Subcutaneous adipose tissue (tissue), 4 donors: ENCODE measurements around the gene ETV7. TPM values are rescaled to one million over a fixed set of nuclear protein-coding genes. Genes with fewer than 3 reads are reported as not detected.

Experiments
- total RNA-seq, 4 donors: library from RNA; depleted of rRNA; stranded (reverse); fragments of >200 nt; gene quantifications; one replicate each; pipeline ENCODE4 v1.1.0, GENCODE V29; 2016
- TF ChIP-seq, protein P1 (sequence below): fragments of 450-650 bp; IDR thresholded peaks from one replicate; pipeline ENCODE4 v1.5.1; 2016; ENCODE audit warnings: low read depth, mild to moderate bottlenecking, control low read depth, antibody characterized with exemption, moderate library complexity

ETV7 gene
- total RNA-seq, 4 donors from 2014 or later: 0.44 to 1.6 (median 0.54) TPM

DNA sequence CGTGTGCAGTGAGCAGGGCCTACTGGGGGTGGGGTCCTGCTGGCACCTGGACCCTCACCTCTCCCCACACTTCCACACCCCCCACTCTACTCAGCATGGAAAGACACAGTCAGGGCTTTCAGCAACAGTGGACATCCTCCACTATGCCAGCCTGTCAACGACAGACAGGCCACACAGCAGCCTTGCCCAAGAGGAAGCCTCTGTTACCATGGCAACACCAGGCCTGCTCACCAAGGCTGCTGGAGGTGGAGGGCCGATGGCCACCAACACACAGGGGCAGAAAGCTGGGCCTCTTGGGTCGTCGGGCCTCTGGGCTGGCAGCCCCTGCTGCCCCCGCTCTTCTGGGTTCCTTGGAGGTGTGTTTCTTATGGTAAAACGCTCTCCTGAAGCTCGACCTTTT lies 64.4 kb downstream of the ETV7 start:
- TF ChIP-seq, protein P1, sequence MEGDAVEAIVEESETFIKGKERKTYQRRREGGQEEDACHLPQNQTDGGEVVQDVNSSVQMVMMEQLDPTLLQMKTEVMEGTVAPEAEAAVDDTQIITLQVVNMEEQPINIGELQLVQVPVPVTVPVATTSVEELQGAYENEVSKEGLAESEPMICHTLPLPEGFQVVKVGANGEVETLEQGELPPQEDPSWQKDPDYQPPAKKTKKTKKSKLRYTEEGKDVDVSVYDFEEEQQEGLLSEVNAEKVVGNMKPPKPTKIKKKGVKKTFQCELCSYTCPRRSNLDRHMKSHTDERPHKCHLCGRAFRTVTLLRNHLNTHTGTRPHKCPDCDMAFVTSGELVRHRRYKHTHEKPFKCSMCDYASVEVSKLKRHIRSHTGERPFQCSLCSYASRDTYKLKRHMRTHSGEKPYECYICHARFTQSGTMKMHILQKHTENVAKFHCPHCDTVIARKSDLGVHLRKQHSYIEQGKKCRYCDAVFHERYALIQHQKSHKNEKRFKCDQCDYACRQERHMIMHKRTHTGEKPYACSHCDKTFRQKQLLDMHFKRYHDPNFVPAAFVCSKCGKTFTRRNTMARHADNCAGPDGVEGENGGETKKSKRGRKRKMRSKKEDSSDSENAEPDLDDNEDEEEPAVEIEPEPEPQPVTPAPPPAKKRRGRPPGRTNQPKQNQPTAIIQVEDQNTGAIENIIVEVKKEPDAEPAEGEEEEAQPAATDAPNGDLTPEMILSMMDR: no peak

DNA sequence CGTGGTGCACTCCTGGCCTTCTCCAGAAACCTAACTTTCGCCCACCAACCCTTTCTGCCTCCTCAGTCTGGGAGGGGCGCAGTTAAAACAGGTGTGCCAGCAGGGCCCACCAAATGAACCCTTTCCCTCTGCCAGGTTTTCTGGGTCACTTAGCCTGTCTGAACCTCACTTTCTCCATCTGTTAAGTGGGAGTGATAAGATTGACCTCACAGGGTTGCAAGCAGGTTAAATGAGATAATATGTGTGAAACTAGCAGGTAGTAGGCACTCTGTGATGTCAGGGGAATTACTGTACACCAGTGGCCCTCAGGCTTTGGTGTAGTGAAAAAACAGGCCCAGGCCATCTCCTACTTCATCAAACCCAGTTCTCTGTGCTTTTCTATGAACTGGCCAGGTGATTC lies 64.9 kb downstream of the ETV7 start:
- TF ChIP-seq, protein P1: no peak

DNA sequence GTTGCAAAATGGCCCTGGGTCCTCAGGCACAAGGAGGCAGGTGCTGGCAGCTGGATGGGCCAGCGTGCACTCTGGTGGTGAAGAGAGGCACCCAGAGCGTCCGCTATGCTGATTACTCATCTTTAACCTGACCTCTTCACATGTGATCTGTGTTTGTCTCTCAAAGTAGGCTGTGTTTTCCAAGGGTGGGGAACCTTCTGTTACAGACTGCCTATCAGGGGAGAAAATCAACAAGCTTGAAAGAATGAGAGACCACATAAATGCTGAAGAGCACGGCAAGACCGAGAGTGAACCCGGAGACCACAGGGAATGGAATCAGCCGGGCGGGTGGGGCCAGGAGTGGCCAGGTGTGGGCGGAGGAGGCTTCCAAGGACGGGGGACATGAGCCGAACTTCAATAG lies 67.0 kb downstream of the ETV7 start:
- TF ChIP-seq, protein P1: no peak

DNA sequence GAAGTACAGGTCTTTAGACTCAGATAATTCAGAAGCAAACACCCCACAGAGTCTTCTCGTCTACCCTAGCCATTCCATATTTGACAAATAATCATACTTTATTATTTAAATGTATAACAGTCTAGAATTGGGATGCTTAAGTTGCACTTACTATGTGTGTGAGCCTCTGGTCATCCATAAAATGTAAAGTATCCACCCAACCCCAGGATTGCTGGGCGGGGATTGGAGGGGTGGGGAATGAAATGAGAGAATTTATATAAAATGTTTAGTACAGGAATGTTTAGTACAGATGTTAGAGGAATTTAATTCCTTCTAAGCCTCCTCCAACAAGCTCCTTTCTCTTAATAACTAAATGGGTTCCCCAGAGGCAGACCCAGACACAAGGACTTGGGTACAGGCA lies 67.6 kb downstream of the ETV7 start:
- TF ChIP-seq, protein P1: no peak

- TF ChIP-seq, protein P1: no peak
These were observed 68.1 kb downstream of the ETV7 start for GRCh38 chr6:36319436-36319762.

DNA sequence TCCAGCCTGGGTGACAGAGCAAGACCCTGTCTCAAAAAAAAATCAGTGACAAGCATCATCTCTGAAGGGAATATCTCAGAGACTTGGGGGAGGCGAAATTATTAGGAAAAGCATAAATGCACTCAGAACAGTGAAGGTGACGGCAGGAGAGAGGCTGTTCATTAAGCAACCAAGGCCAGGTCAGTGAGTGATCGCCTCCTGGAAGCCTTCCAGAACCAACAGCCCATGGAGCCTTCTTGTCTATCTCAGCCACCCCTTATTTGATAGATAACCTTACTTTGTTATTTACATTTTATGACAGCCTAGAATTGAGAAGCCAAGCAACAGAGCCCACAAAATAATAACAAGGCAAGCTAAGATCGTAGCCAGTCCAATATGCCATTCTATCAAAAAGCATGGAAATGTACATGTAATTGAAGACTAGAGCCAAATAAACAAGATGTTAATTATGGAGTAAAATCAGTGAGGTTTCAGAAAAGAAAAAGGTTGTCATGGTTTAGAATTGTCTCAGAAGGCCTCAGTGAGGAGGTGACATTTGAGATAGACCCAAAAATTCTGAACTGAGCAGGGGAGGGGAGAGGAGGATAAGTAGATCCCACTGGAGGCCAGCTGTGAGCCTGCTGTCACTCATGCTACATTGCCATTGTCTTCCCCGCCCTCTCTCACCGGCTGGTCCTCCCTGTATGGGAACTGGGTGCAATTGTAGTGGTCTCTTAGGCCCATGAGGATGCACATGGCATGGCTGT lies 68.6 kb downstream of the ETV7 start:
- TF ChIP-seq, protein P1: no peak

GRCh38 chr6:36317623-36318022 lies 69.8 kb downstream of the ETV7 start:
- TF ChIP-seq, protein P1: no peak

Other genes starting within 250 kb of the ETV7 start
- gene BRPF3, start 190.9 kb downstream of the ETV7 start, total RNA-seq: 10 to 100 TPM; 12.7 to 31.1 (median 20.3) TPM
- not detected for gene PNPLA1, start 117.6 kb downstream of the ETV7 start, total RNA-seq
- not detected for gene BNIP5, start 50.8 kb downstream of the ETV7 start, total RNA-seq
- not detected for gene PXT1, start 55.2 kb upstream of the ETV7 start, total RNA-seq
- gene KCTD20, start 55.3 kb upstream of the ETV7 start, total RNA-seq: 100 to 1,000 TPM in 1 of 4 donors, 10 to 100 TPM in 3; 74.0 to 102 (median 77.7) TPM
- 10 to 100 TPM; 27.3 to 52.9 (median 44.5) TPM for gene STK38, start 159.8 kb upstream of the ETV7 start, total RNA-seq
- gene SRSF3, start 206.7 kb upstream of the ETV7 start, total RNA-seq: 100 to 1,000 TPM in 2 of 4 donors, 10 to 100 TPM in 2; 93.2 to 247 (median 116) TPM